Measurements from ENCODE around the gene TATDN2.

DNA sequence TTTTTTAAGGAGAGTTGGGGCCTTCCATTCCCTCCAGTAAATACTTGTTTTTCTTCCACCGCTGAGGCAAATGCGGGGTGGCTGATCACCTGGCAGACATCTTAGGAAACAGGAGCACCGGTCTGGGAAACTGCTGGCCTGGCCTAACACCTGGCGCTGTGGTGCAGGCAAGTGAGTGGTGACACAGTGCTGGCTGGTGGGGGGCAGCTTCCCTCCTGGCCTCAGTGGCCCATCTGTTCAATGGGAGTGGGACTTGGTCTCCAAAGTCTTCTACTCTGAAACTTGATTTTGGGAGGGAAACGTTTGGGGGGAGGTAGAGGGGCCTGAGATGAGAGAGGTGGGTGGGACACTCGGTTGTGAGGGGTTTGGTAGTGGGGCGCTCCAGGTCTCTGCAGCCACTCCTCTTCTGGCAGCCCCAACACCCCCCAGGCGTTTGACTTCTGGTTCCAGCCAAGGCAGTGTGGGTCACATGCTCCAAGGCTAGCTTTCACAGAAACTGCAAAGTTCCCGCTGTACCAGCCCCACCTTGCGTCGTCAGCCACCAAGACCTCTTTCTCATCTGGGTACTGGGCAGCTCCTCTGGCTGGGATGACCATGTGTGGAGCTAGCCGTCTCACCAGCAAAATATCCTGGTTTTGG, 39.8 kb downstream of the TATDN2 start:
- TF ChIP-seq, protein P1, sequence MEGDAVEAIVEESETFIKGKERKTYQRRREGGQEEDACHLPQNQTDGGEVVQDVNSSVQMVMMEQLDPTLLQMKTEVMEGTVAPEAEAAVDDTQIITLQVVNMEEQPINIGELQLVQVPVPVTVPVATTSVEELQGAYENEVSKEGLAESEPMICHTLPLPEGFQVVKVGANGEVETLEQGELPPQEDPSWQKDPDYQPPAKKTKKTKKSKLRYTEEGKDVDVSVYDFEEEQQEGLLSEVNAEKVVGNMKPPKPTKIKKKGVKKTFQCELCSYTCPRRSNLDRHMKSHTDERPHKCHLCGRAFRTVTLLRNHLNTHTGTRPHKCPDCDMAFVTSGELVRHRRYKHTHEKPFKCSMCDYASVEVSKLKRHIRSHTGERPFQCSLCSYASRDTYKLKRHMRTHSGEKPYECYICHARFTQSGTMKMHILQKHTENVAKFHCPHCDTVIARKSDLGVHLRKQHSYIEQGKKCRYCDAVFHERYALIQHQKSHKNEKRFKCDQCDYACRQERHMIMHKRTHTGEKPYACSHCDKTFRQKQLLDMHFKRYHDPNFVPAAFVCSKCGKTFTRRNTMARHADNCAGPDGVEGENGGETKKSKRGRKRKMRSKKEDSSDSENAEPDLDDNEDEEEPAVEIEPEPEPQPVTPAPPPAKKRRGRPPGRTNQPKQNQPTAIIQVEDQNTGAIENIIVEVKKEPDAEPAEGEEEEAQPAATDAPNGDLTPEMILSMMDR (IDR thresholded peaks at IDR 0.05), result no peak
- TF ChIP-seq POLR2A (IDR thresholded peaks at IDR 0.05), result no peak

Data from transverse colon (tissue), 3 donors.